CD4-positive, alpha-beta T cell treated with Interleukin-2 at 100 ng/mL for 4 hours (primary cell): Measurements from ENCODE around the gene LRRC47.

Source experiments
- DNase-seq: peaks from one replicate; pipeline ENCODE4 v3.0.0-alpha.2; 2020; ENCODE audit warnings: low spot score

Gene LRRC47

GRCh38 chr1:3732434-3733093, 63.7 kb downstream of the LRRC47 start:
- DNase-seq, result no peak

- no peak for DNase-seq
These were observed 64.5 kb downstream of the LRRC47 start for GRCh38 chr1:3731583-3732433.

GRCh38 chr1:3730543-3731247, 65.6 kb downstream of the LRRC47 start:
- no peak for DNase-seq

- no peak for DNase-seq
These were observed 66.4 kb downstream of the LRRC47 start for GRCh38 chr1:3729594-3730542.
